ENCODE results near the gene NFATC2.

The NFATC2 gene

DNA sequence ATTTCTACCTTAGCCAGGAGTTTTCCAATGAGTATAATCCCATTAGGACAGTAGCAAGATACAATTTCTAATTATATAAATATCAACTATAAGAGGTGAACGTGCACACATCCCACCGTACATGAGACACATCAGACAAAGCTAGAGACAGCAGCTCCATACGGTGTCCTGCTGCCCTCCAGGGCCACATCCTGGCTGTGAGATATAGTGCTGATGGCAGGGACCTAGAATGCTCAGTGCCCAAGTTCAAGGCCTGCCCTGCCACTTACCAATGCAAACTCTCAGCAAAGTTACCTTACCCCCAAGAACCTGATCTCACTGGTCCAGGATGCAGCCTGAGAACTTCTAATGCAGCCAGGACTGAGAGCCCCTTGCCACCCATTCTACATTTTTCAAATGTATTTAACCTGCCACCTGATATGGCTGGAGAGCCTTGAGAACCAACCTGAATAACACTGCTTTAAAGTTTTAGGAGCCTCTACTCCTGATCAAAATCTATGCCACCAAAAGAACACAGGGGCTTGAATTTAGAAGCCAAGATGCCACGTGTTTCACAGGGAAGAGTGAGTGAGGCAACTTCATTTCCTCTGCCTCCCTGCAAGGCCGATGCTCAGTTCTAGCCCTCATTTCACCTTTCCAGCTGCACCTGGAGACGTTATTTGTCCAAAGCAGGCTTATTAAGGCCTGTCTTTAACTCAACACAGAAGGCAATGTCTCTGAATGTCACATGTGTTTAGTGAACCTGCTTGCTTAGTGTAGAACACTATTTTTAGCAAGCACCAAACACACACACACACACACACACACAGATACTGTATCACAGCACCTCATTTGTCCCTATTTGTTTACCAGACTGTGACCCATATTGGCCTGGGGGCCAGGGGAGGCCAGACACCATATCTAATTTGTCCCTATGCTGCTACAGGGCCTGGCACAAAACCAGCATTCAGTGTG lies 6.1 kb downstream of the NFATC2 start:
- DNase-seq: no peak

DNA sequence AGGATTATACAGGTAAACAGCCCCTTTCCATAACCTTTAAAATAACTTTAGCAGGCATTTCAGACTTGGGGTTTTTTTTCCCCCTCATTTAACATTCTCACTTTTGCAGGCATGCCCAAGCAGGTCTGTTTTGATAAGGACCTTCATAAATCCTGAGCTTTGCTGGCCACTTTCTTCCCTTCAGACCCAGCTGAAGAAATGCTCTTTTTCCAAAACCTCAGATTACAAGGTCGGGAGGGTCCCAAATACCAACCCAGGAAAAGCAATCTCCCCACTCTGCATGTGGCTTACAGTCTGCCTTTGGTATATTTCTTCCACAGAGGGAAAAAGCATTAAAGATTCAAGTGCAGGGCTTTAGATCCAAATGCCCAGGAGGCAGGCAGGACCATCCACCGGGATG lies 6.8 kb downstream of the NFATC2 start:
- DNase-seq: no peak

DNA sequence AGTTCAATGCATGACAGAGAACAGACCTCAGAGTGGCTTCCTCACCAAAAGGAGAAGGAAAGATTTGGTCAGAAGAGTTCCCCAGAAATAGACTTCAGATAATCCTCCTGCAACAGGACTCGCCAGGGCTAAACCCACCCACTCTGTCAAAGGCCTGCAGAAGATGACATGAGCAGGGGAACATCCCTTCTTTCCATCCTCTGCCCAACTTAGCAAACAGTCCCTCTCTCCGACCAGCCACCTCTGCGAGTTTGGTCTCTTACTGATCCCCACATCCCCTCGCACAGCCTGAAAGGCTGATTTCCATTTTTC lies 7.5 kb downstream of the NFATC2 start:
- DNase-seq: peak; percentile 72

DNA sequence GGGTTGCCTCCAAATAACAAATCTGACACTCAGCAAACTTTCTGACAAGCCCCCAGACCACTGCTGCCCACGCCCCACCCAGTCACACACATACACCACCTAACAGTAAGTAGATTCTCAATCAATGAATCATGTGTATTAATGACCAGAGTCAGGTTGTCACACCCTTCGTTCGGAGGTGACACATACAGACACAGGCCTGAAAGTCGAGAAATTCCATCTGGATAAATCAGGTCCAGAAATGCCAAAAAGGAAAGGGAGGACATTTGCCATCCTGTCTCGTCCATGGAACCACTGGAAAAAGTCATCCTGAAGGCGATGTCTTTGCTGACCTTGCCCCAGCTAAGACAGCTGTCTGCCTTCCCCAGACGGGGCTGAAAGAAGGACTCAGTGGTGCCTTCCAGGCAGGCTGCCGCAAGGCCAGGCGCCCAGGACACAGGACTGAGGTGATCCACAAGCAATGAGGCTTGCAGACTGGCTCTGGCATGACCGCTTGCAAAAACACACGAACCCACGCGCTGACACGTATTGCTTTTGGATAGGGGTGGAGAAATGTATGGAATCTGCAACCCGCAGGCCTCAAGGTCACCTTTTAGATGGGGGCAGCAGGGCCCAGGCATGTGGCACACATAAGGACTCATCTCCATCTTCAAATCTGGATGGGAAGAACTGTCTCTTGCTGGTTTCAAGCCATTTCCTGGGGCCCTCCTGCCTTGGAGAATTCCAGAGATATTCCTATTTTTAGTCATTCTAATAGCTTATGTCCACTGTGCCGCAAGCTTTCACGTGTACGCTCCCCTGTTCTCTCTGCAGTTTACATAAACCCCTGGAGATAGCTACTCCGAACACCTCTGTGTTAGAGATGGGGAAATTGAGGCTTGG lies 9.0 kb downstream of the NFATC2 start:
- DNase-seq: no peak

DNA sequence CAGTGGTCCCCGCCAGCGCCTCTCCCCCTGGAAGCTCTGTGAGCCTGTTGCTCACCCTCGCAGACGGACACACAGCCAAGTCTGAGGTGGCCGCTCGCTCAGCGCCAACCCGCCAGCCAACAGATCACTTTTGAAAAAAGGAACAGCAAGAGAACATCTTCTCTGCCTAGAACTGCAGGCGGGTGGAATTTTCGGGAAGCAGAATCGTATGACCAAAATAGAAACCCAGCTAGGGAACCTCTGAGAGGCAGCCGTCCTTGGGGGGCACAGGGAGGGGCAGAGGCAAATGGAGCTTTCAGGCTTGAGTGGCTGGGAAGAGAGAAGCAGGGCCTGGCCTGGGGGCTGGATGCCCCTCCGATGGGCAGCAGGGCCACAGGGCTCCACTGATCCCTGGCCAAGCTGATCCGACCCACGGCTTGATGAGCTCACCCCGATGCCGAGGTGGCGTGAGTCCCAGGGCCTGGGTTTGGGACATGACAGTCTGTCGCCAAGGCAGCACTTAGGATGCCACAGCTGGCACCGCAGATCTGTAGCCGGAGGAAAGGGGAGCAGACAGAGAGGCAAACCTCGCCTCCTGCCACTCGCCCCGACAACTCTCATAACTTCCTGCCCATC lies 9.8 kb downstream of the NFATC2 start:
- no peak for DNase-seq

DNA sequence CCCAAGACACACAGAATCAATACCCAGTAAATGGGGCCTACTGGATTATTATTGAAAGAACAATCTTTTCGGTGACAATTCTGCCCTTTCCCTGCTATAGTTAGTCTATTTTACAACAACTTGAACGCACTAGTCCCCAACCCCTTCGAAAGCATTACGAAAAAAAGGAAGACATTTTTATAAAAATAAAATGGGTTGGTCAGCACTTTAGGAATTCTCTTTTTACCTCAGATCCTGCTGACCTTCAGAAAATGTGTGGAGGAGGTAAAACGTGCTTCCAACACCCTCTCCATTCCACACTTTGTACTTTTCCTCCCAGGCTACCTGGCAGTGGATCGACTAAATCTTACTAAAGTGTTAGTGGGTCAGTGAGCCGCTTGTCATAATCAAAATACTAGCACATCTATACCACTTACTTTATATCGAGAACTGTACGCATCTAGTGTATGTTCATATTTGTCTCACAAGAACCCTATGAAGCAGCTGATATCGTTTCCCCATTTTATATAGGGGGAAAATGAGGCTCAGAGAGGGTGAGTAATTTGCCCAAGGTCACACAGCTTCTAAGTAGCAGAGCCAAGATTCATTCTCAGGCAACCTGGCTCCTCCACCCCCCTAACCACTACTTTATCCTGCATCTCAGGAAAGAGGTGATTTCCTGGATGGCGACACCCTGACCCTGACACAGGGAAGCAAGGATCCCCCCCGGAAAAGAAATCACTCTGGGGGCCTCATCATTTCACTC lies 10.6 kb downstream of the NFATC2 start:
- DNase-seq: no peak

DNA sequence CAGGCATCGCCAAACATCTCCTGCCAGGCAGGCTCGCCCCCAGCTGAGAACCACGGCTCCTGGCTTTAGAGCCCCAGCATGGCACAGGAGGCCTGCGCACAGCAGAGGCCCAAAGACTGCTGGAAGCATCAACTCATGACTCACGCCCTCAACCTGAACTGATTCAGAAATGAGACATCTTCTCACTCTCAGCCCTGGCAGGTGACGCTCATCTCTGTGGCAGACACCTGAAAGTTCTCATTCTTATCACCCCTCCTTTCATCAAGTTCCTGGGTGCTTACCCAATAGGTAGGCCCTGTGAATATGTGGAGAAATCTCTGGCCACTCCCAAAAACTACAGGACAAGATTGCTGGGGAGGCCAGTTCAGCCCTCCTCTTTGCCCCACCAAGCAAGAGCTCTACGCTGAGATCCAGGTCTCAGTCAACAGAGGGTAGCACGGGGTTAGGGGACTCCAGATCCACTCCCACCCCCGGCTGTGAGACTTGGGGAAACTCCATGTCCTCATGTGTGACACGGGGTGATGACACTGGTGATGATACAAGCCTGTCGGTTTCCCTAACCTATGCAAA lies 11.3 kb downstream of the NFATC2 start:
- no peak for DNase-seq

DNA sequence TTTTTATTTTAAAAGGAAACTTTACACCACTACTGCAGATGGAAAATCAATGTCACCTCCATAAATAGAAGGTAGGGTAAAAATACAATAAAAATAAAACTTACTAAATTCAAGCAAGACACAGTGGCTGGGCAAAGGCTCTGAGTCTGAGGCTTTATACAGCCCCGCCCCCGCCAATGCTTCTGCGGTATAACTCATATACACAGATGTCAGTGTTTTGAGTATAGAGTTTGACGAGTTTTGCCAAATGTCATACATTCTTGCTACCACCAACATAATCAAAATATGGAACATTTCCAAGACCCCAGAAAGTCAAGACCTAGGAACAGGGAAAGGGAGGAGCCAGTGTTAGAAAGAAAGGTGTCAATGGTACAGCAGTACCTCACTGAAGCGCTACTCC lies 12.8 kb downstream of the NFATC2 start:
- peak; percentile 50 for DNase-seq

DNA sequence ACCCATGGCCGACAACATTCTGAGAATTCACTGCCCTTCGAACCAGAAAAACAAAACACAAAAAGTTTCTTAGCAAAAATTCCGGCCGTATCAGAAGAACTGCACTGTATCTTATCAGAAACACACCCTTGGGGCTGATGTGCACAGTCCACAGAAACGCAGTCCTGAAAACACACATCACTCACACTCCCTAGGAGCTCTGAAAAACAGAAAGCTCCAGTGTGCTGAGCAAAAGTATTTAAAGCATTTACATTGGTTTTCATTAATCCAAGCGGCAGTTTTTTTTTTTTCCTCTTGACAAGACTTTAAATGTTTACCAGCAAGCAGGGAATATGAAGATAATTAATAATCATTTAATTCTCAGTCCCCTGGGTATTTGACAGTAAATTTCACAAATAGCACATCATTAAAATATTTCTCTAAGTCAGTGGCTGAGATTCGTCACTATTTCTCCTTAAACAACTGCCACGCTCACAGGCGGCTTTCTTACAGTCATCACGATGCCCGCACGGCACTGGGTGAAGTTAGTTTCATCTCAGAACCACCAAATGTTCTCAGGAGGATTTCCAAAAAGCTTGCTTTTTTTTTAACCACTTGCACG lies 13.3 kb downstream of the NFATC2 start:
- peak; percentile 71 for DNase-seq

DNA sequence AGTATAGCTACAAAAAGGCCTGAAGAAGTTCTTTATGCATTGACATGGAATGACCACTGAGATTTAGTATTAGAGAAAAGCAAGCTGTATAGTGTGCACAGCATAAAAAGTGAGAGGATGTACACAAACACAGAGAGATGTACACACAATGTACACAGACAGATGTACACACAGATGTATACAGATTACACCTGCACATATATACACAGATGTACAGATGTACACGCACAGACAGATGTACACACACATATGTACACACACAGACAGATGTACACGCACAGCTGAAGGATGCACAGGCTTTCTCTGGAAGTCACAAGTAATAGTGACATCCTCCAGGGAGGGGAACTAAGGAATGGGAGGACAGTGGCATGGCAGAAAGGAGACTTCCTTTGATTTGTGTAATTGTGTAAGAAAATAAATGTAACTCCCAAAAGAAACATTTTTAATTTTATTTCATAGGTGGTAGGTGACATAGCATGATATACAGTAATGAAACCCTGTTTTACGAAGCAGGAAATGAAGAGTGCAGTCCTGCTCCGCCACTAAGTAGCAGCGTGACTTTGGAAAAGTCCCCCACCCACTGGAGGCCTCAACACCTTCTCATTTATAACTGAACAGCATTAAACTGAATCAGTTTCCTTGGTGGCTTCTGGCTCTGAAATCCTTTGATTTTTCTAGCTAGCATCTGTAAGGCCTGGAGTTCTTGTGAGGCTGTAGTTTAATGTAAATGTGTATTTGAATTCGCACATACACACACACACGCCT lies 14.1 kb downstream of the NFATC2 start:
- DNase-seq: no peak

DNA sequence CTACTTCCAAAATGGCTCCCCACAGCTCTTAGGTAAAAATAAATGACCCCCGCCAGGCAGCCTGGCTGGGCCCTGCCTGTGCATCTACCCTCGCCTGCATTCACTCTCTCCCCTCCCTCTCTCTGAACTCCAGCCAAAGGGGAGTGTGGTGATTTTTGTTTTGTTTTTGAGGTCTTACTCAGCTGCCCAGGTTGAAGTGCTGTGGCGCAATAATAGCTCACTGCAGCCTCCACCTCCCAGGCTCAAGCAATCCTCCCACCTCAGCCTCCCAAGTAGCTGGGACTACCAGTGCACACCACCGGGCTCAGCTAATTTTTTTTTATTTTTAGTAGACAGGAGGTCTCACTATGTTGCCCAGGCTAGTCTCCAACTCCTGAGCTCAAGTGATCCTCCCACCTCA lies 15.8 kb downstream of the NFATC2 start:
- no peak for DNase-seq

DNA sequence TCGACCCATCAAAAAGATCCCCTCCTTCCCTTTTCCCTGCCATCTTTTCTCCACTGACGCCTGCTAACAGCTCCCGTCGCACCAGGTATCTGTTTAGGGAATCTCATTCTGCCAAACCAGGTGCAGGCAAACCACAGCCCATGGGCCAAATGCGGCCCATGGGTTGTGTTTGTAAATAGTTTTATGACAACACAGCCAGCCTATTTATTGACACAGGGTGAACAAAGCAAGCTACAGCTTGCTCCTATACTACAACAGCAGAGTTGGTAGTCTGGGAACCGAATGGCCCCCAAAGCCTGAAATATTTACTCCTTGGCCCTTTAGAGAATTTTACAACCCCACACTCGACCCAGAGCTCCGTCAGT lies 16.4 kb downstream of the NFATC2 start:
- no peak for DNase-seq

DNA sequence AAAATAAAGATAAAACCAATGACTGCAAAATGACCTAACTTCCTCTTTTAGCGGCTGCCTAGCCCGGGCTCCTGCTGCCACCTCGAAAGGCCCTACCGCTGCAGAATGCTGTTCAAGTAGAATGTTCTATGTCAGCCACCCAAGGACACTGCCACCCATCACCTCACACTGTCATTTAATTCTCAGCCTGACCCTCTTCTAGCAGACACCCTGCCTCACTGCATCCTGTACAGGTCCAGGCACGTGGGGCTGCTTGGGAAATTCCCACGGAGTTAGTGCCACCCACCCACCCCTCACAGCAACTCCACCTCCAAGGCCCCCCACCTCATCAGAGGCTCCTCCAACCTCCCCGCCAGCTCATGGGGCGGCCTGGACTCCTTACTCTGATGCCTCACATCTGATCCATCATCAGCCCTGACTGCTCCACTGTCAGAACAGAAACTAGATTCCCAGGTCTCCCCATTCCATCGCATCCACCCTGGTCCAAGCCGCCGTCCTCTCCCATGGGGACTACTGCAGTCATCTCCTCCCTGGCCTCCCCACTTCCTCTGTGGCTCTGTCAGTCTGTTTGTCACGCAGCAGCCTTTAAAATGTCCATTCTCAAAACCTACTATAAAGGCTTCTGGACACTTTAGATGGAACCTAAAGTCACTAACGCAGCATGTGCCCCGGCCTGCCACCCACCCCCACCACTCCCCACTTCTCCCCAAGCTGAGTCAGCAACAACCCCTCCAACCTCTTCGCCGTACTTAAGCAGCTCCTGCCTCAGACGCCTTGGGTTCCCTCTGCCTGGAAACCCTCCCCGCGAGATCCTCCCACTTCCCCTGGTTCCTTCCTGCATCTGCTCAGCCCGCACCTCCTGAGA lies 17.0 kb downstream of the NFATC2 start:
- peak; percentile 80 for DNase-seq

DNA sequence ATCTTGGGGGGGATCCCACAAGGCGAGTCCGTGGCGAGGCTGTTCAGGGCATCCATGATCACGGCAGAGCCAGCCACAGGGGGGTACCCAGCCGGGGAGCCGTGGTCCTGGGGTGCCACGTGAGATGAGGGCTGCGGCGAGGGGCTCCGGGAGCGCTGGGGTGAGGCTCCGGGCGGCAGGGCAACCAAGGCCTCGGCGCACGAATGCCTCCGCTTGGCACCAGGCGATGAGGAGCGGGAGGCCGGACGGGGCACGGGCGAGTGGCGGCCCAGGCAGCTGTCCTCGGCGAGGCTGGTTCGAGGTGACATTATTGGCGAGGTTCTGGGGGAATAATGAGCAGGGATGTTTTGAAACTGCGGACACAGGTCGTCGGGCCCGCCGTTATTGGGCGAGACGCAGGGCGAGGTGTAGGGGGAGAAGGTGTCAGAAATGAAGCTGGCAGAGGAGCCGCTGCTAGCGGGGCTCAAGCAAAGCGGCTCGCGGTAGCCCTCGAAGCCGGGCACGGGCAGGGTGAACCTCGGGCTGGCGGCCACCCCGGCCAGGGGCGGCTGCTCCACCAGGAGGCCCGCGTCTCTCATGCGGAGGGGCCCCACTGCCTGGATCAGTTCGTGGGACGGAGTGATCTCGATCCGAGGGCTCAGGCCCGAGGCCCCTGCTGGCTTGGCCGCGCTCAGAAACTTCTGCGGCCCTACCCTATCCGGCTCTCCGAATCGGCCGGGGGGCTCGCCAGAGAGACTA lies 19.1 kb downstream of the NFATC2 start:
- DNase-seq: no peak

DNA sequence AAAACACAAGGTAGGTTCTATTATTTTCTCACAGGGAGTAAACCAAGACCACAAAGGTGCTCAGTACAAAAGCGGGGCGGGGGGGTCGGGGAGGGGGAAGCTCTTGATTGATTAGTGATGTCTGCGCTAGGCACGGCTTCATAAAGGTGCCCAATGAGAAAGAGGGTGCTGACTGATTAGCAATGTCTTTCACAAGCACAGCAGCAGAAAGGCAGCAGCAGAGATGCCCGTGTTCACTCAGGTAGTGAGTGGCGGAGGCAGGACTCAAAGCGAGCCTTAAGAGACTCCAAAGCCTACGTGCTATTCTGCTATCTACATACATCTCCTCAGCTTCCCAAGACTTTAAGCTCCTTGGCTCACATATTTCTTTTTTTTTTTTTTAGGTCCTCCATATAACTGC lies 20.3 kb downstream of the NFATC2 start:
- DNase-seq: no peak

DNA sequence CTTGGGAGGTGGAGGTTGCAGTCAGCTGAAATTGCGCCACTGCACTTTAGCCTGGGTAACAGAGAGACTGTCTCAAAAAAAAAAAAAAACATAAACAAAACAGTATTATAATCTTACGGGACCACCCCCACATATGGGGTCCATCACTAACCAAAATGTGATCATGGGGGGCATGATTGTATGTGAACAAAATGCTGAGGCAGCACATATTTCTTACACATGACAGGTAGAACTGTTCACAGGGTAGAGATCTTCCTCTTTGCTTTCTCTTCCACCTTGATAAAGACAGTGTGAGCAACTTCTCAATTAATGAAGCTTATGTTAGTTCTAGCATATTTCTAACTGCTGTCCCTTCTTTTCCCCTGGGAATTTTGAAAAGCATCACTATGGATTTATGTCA lies 24.7 kb downstream of the NFATC2 start:
- DNase-seq: no peak

DNA sequence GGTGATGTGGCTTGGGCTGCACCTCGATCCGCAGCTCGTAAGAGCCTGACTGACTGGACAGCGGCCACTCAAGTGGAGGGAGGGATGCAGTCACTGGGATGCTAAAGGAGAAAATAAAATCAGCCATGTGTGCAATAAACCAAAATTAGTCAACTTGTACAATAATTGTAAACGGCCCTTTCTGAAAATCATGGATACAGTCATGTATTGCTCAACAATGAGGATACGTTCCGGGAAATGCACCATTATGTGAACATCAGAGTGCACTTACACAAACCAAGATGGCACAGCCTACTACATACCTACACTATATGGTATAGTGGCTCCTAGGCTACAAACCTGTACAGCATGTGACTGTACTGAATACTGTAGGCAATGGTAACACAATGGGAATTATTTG lies 25.7 kb downstream of the NFATC2 start:
- DNase-seq: no peak

DNA sequence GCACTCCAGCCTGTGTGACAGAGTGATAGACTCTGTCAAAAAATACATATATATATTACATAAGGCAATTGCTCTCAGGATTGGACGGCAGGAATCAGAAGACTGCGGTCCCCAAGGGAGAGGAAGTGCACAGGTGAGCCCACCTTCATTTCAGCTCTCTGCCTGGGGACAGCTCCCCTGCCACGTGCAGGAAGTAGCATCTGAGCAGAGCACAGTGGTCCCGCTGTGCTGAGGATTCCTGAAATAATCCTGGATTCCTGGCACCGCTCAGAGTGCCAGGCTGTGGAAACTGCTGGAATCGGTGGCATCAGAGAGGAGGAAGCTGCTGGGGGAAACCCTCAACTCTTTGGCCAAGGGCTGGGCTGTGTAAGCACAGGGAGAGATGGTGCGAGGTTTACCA lies 27.7 kb downstream of the NFATC2 start:
- no peak for DNase-seq

DNA sequence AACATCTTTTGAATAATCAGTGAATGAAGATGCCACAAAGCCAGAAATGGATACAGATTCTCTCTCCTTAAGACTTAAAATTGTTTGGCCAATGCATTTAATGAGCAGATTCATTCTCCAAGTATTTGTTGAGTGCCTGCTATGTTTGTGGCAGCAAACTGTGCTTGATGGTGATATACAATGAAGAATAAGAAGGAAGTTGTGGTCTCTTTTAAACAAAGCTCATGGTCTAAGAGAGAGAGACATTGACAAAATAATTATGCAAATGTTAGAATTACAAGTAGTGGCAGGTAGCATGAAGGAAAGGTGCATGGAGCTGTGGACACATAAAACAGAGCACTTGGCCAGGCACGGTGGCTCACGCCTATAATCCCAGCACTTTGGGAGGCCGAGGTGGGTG lies 28.3 kb downstream of the NFATC2 start:
- DNase-seq: no peak

DNA sequence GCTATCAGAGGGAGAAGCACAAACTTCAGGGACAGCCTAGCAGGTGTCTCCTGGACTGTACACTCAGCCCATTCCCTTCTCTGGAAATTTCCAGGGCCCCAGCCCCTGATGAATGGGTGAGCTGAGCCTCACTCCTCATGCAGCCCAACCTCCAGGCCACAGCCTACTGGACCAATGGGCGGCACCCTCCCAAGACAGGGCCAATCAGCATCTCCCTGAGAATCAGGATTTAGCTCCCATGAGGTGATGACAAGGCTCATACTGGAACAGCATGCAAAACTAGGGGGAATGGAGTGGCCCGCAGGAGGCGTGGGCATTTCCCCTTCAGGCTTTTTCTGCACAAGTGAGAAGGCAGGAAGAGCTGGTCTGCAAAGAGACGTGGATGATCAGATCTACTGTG lies 29.0 kb downstream of the NFATC2 start:
- DNase-seq: no peak
